Neuronal stem cell (in vitro differentiated cells): ENCODE data around the gene ATP11C.
"Not testable (repeated sequence)": the region's sequence is repeated elsewhere in the genome, so short reads cannot be mapped to it uniquely, and the experiment has no call there.

ENCODE experiments used
- DNase-seq: peaks from one replicate; pipeline ENCODE4 v3.0.0-alpha.2; 2013; ENCODE audit warnings: low spot score
- H2AFZ ChIP-seq: one replicate; pipeline ENCODE4 v1.6.1; 2013; ENCODE audit warnings: mild to moderate bottlenecking, low read length, inconsistent platforms
- H2AK5ac ChIP-seq: 2 replicates; pipeline ENCODE4 v1.6.1; 2013; ENCODE audit warnings: low read depth, mild to moderate bottlenecking, inconsistent platforms, low read length, moderate library complexity, mixed read lengths
- H2BK120ac ChIP-seq: 2 replicates; pipeline ENCODE4 v1.6.1; 2013; ENCODE audit warnings: low read depth, mild to moderate bottlenecking, inconsistent platforms, low read length, moderate library complexity, mixed read lengths
- H2BK12ac ChIP-seq: one replicate; pipeline ENCODE4 v1.6.1; 2013; ENCODE audit warnings: low read length, inconsistent platforms
- H2BK15ac ChIP-seq: 2 replicates; pipeline ENCODE4 v1.6.1; 2013; ENCODE audit warnings: mild to moderate bottlenecking, low read length, inconsistent platforms, mixed read lengths
- H2BK5ac ChIP-seq: one replicate; pipeline ENCODE4 v1.6.1; 2013; ENCODE audit warnings: inconsistent platforms, mild to moderate bottlenecking, low read length, moderate library complexity
- H3K14ac ChIP-seq: one replicate; pipeline ENCODE4 v1.6.1; 2013; ENCODE audit warnings: low read length, inconsistent platforms
- H3K18ac ChIP-seq: 2 replicates; pipeline ENCODE4 v1.6.1; 2013; ENCODE audit warnings: low read length, inconsistent platforms
- H3K23ac ChIP-seq: 2 replicates; pipeline ENCODE4 v1.6.1; 2013; ENCODE audit warnings: low read depth, mild to moderate bottlenecking, mixed read lengths, low read length, inconsistent platforms; ENCODE audit not compliant: poor library complexity
- H3K27ac ChIP-seq: replicated peaks from 3 replicates; pipeline ENCODE4 v1.5.1; 2013; ENCODE audit warnings: low read length, inconsistent platforms
- H3K27me3 ChIP-seq, 3 experiments: 2 replicates each; pipeline ENCODE4 v1.6.1; 2013; ENCODE audit warnings: low read length in 3 of 3, mild to moderate bottlenecking in 2 of 3, inconsistent platforms in 1 of 3, low read depth in 1 of 3, mixed read lengths in 1 of 3, moderate library complexity in 1 of 3; ENCODE audit not compliant: control insufficient read depth in 3 of 3, insufficient read depth in 3 of 3
- H3K36me3 ChIP-seq, 2 donors: replicated peaks in 1 of 2; 2 replicates each; pipeline ENCODE4 v1.6.1; 2013; ENCODE audit warnings: low read length in 2 of 2; ENCODE audit not compliant: control insufficient read depth in 2 of 2, insufficient read depth in 2 of 2
- H3K4ac ChIP-seq: 2 replicates; pipeline ENCODE4 v1.6.1; 2013; ENCODE audit warnings: inconsistent platforms, mild to moderate bottlenecking, low read length, moderate library complexity
- H3K4me1 ChIP-seq, 2 donors: 1 replicate in 1 of 2; 2 replicates in 1 of 2; pipeline ENCODE4 v1.6.1; 2013; ENCODE audit warnings: low read length in 2 of 2, low read depth in 1 of 2; ENCODE audit not compliant: control insufficient read depth in 2 of 2, insufficient read depth in 1 of 2
- H3K4me2 ChIP-seq: one replicate; pipeline ENCODE4 v1.6.1; 2013; ENCODE audit warnings: mild to moderate bottlenecking, low read length, inconsistent platforms; ENCODE audit not compliant: insufficient read depth, poor library complexity, severe bottlenecking
- H3K4me3 ChIP-seq, 2 donors: 2 replicates each; pipeline ENCODE4 v1.5.1; 2013; ENCODE audit warnings: low read length in 2 of 2, mild to moderate bottlenecking in 2 of 2, inconsistent platforms in 1 of 2, moderate library complexity in 1 of 2
- H3K79me1 ChIP-seq: one replicate; pipeline ENCODE4 v1.6.1; 2013; ENCODE audit warnings: low read depth, mild to moderate bottlenecking, inconsistent platforms, low read length, moderate library complexity
- H3K9ac ChIP-seq: one replicate; pipeline ENCODE4 v1.6.1; 2013; ENCODE audit warnings: mild to moderate bottlenecking, low read depth, low read length, inconsistent platforms; ENCODE audit not compliant: poor library complexity
- H3K9me3 ChIP-seq, 2 donors: replicated peaks in 1 of 2; 2 replicates each; pipeline versions ENCODE3 to v1.6.1; 2013; ENCODE audit warnings: low read length in 2 of 2, mild to moderate bottlenecking in 2 of 2, inconsistent platforms in 1 of 2, low read depth in 1 of 2, mixed read lengths in 1 of 2, moderate library complexity in 1 of 2; ENCODE audit not compliant: control insufficient read depth in 2 of 2, insufficient read depth in 1 of 2
- H4K8ac ChIP-seq: one replicate; pipeline ENCODE4 v1.6.1; 2013; ENCODE audit warnings: low read depth, mild to moderate bottlenecking, inconsistent platforms, low read length, moderate library complexity
- H4K91ac ChIP-seq: one replicate; pipeline ENCODE4 v1.6.1; 2013; ENCODE audit warnings: low read length, low read depth, mild to moderate bottlenecking, inconsistent platforms; ENCODE audit not compliant: poor library complexity
- WGBS, 2 donors: extraction: QIAGEN DNeasy Blood & Tissue Kit; methylation state at CpG; one replicate each; pipeline ENCODE4 v1.1.7; 2013; ENCODE audit warnings: missing lambda C conversion rate in 2 of 2, mixed read lengths in 1 of 2; ENCODE audit not compliant: insufficient read length in 2 of 2, insufficient replicate concordance in 1 of 2; ENCODE audit errors: extremely low coverage in 2 of 2; 5-methylcytosine and 5-hydroxymethylcytosine counted together

The ATP11C gene

GRCh38 chrX:139967300-139967699 is 34.4 kb upstream of the ATP11C start:
- H3K4me3 ChIP-seq: no peak overlapping the region
- no peaks in the 10 kb centered on the region for H3K4me1 ChIP-seq
- no peak overlapping the region for H3K14ac ChIP-seq
- no peak overlapping the region for H3K23ac ChIP-seq
- H2BK5ac ChIP-seq: no peak overlapping the region
- no peak overlapping the region for H2BK120ac ChIP-seq
- H3K79me1 ChIP-seq: no peaks in the 10 kb centered on the region
- H2BK12ac ChIP-seq: no peak overlapping the region
- peaks cover 0 to 6% (median 0%) of the 10 kb centered on the region in 3 experiments for H3K27me3 ChIP-seq
- H3K36me3 ChIP-seq: no peaks in the 10 kb centered on the region
- no peak overlapping the region for H3K27ac ChIP-seq
- no peak overlapping the region for H3K9ac ChIP-seq
- no peak overlapping the region for H2AK5ac ChIP-seq
- H3K4me2 ChIP-seq: no peak overlapping the region
- H2AFZ ChIP-seq: no peak overlapping the region
- H2BK15ac ChIP-seq: no peak overlapping the region
- H4K8ac ChIP-seq: no peak overlapping the region
- WGBS, 2 donors: no CpG with 5 or more reads among the region's 4 CpGs
- H3K18ac ChIP-seq: no peak overlapping the region
- no peak overlapping the region for H3K4ac ChIP-seq
- no peaks in the 10 kb centered on the region for H3K9me3 ChIP-seq
- no peak overlapping the region for H4K91ac ChIP-seq
- DNase-seq: no peak

- not testable (repeated sequence) for H3K9ac ChIP-seq, H3K27me3 ChIP-seq, H4K91ac ChIP-seq, H3K27ac ChIP-seq, H2BK15ac ChIP-seq, H4K8ac ChIP-seq, H3K9me3 ChIP-seq, H2AK5ac ChIP-seq, H3K36me3 ChIP-seq, H3K23ac ChIP-seq, H3K79me1 ChIP-seq, H3K4me2 ChIP-seq, H3K18ac ChIP-seq, H3K4ac ChIP-seq, H2BK12ac ChIP-seq, H3K4me3 ChIP-seq, H2BK120ac ChIP-seq, H3K14ac ChIP-seq, DNase-seq, H2AFZ ChIP-seq, H2BK5ac ChIP-seq, H3K4me1 ChIP-seq
- WGBS, 2 donors: no CpG with 5 or more reads among the region's 3 CpGs
Observed at GRCh38 chrX:139966159-139966558, 33.3 kb upstream of the ATP11C start.

GRCh38 chrX:139965421-139965820 is 32.6 kb upstream of the ATP11C start, which contains the start of gene CXorf66:
CXorf66 (minus strand) TSS chrX:139965521; CDS start chrX:139965496, 25 bp downstream.
- Histone ChIP-seq H2BK12ac (no peak within 1 kb of the TSS), H3K9me3 (no peaks in the 10 kb centered on the region), H3K4me1 (no peaks in the 10 kb centered on the region), H3K9ac (no peak within 1 kb of the TSS), H4K8ac (no peak within 1 kb of the TSS), H2BK15ac (no peak within 1 kb of the TSS), H3K79me1 (no peaks in the 10 kb centered on the region), H3K4ac (no peak within 1 kb of the TSS), H3K36me3 (no peaks in the 10 kb centered on the region), H3K27ac (no peak within 1 kb of the TSS), H2BK120ac (no peak within 1 kb of the TSS), H2AFZ (no peak within 1 kb of the TSS), H3K27me3 (peaks cover 0 to 5% (median 0%) of the 10 kb centered on the region in 3 experiments), H3K23ac (no peak within 1 kb of the TSS), H3K14ac (no peak within 1 kb of the TSS), H3K4me3 (no peak within 1 kb of the TSS), H4K91ac (no peak within 1 kb of the TSS), H2AK5ac (no peak within 1 kb of the TSS), H2BK5ac (no peak within 1 kb of the TSS), H3K18ac (no peak within 1 kb of the TSS), H3K4me2 (no peak within 1 kb of the TSS)
- no peak for DNase-seq
- no CpG with 5 or more reads among the region's 7 CpGs for WGBS, 2 donors

GRCh38 chrX:139961091-139961490 is 28.2 kb upstream of the ATP11C start:
- H3K18ac ChIP-seq, H3K27ac ChIP-seq, H3K9ac ChIP-seq, H2BK12ac ChIP-seq, H3K27me3 ChIP-seq, H3K4me3 ChIP-seq, H3K36me3 ChIP-seq, H2BK5ac ChIP-seq, H2AFZ ChIP-seq, H3K4ac ChIP-seq, H4K91ac ChIP-seq, H3K9me3 ChIP-seq, H3K23ac ChIP-seq, H2AK5ac ChIP-seq, H3K79me1 ChIP-seq, H3K4me1 ChIP-seq, H3K14ac ChIP-seq, H3K4me2 ChIP-seq, H2BK15ac ChIP-seq, H4K8ac ChIP-seq, DNase-seq, H2BK120ac ChIP-seq: not testable (repeated sequence)
- no CpG with 5 or more reads among the region's 2 CpGs for WGBS, 2 donors
